GM12872 (cell line): Measurements from ENCODE around the gene DNAL1.
A peak's percentile ranks its signal among the peaks of the same experiment; 100 is the strongest.

Experiments used
- CTCF ChIP-seq: IDR thresholded peaks from 3 replicates; pipeline ENCODE4 v1.5.1; 2011; ENCODE audit warnings: low read depth, mild to moderate bottlenecking, low read length, moderate library complexity; ENCODE audit not compliant: insufficient read depth

DNAL1 gene

GRCh38 chr14:73750531-73750901 lies 105.7 kb downstream of the DNAL1 start:
- TF ChIP-seq CTCF = no peak

GRCh38 chr14:73751157-73751691 lies 106.4 kb downstream of the DNAL1 start:
- TF ChIP-seq CTCF = no peak

GRCh38 chr14:73752297-73752992 lies 107.7 kb downstream of the DNAL1 start:
- peak; percentile 51 for TF ChIP-seq CTCF
